ENCODE data around the gene CFDP1.

GRCh38 chr16:75443298-75443697 is 10.0 kb upstream of the CFDP1 start:
- TF ChIP-seq CTCF (IDR thresholded peaks at IDR 0.05) (no peak), POLR2A (IDR thresholded peaks at IDR 0.05) (no peak)
